Coronary artery (tissue), 2 donors: ENCODE data around the gene ABCC9.

Experiments used
- DNase-seq: peaks from one replicate; pipeline ENCODE4 v3.0.0-alpha.2; 2017; ENCODE audit warnings: low spot score
- H3K27ac ChIP-seq, 2 donors: fragments of 200-600 bp; sonication (generic); one replicate each; pipeline ENCODE4 v1.5.1; 2016 to 2019
- H3K4me3 ChIP-seq: fragments of 200-600 bp; sonication (generic); 2 replicates; pipeline ENCODE4 v1.5.1; 2016; ENCODE audit warnings: mild to moderate bottlenecking, moderate library complexity
- CTCF ChIP-seq: fragments of 200-600 bp; sonication (generic); IDR thresholded peaks from one replicate; pipeline ENCODE4 v1.5.1; 2019; ENCODE audit warnings: antibody characterized with exemption

The ABCC9 gene

DNA sequence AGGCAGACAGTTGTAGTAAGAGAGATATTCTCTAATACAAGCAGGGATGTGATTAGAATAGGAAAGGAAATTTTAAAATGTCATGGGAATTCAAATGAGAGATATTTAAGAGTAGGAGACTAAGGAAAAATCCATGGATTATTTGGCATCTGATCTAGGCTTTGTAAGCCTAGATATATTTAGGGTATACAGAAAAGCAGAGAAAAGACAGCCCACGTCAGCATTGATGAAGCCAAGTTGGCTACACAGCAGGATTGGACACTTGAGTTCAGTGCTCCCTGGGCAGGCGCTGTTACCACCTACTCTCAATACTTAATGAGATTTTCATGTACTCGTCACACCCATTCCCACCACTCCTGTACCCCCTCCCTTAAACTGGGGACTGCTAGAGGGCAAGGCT is 165.1 kb downstream of the ABCC9 start:
- Histone ChIP-seq H3K27ac (peak overlapping the region; percentile 52 to 53), H3K4me3 (no peak overlapping the region)
- DNase-seq = no peak
- TF ChIP-seq CTCF = no peak

DNA sequence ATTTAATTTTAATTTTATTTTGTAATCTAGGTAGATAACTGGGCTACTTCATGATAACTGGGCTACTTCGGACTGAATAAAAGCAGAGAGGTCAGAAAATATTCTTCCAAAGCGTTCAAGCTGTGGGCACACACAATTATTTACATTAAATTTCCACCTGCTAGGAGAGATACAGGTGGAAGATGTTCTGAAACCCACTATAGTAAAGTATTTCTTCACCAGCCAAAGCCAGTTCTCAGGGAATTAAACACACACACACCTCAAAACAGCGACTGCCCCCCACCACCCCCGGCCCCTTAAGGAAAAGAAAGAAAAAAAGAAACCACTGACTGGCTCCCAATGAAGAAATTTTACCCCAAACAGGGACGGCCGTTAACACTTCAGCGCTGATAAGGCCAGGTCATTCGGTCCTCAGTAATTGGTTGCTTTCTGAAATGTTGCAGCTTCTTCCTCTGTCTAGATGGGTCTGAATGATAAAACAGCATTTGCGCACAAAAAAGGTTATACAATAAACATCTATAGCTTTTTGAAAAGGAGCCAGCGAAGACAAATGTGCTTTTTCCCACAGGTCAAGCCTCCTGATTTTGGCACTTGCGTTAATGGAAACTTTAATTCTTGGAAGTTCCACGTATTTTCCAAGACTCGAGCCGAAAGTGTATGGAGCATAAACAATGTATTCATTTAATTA is 165.9 kb downstream of the ABCC9 start:
- H3K4me3 ChIP-seq = peak overlapping the region; percentile 83
- no peak for DNase-seq
- TF ChIP-seq CTCF = no peak
- peak overlapping the region; percentile 84 to 90 for H3K27ac ChIP-seq

DNA sequence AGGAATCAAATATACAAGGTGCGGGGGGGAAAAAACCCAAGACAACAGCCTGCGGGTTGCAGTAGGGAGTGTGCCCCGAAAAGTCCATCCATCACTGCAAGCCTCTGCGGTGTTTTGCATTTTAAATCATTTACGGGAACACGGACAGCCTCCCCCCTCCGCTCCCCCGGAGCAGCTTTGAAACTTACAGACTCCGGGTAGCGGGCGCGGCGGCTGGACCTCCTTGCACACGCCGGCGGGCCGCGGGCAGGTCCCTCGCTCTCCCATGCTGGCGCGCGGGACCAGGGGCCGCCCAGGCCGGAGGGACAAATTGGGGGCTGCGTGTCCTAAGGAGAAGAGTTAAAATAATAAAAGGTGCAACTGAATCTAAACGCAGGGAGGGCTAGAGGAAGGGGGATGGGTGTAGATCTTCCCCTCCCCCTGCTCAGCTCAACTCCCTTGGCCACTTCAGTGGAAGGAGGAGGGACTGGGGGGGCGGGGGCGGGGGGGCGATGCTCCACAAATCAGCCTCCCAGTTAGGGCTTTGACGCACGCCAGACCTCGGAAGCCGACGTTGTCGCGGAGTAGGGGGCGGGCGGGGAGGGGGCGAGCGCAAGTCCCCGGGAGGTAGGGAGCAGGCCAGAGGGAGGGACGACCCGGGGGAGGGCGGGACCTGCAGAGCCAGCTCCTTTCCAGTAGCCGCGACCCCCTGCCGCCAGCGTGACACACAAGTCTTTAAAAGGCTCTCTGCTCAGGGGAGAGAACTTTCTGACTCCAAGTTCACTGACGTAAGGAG is 166.7 kb downstream of the ABCC9 start, which contains the start of gene KCNJ8:
KCNJ8 (minus strand) TSS at position 349 of the 775 bp plus-strand sequence. CDS start 1,090 bp downstream, outside the sequence.
- H3K4me3 ChIP-seq = peak within 1 kb of the TSS; percentile 83
- DNase-seq = peak; percentile 89
- no peak for TF ChIP-seq CTCF
- peak within 1 kb of the TSS; percentile 84 to 90 for H3K27ac ChIP-seq

GRCh38 chr12:21773806-21774205 is 167.4 kb downstream of the ABCC9 start:
- peak overlapping the region; percentile 83 for H3K4me3 ChIP-seq
- peak overlapping the region; percentile 74 to 84 for H3K27ac ChIP-seq
- no peak for DNase-seq
- no peak for TF ChIP-seq CTCF

GRCh38 chr12:21773263-21773741 is 167.9 kb downstream of the ABCC9 start:
- peak; percentile 78 for DNase-seq
- H3K27ac ChIP-seq = peak overlapping the region; percentile 74 to 84
- no peak for TF ChIP-seq CTCF
- H3K4me3 ChIP-seq = peak overlapping the region; percentile 83

- H3K4me3 ChIP-seq = peak overlapping the region; percentile 9
- H3K27ac ChIP-seq = peak overlapping the region in 1 of 2 donors; percentile 24
- TF ChIP-seq CTCF = no peak
- no peak for DNase-seq
Measured at GRCh38 chr12:21771311-21771710, 169.9 kb downstream of the ABCC9 start.
